Esophagus (tissue), 2 donors: Measurements from ENCODE around the gene EMP1. TPM values are rescaled to one million over a fixed set of nuclear protein-coding genes. Genes with fewer than 3 reads are reported as not detected.
A peak's percentile ranks its signal among the peaks of the same experiment; 100 is the strongest.

Experiments used
- H3K27ac ChIP-seq, 2 donors: one replicate each; pipeline ENCODE4 v1.5.1; 2013; ENCODE audit warnings: low read depth in 2 of 2, mild to moderate bottlenecking in 2 of 2, inconsistent platforms in 1 of 2, low read length in 1 of 2, moderate library complexity in 1 of 2
- H3K27me3 ChIP-seq, 2 donors: one replicate each; pipeline ENCODE4 v1.6.1; 2013; ENCODE audit warnings: low read length in 2 of 2, control low read depth in 1 of 2, mild to moderate bottlenecking in 1 of 2; ENCODE audit not compliant: insufficient read depth in 2 of 2, control insufficient read depth in 1 of 2
- H3K36me3 ChIP-seq, 2 donors: one replicate each; pipeline ENCODE4 v1.6.1; 2013; ENCODE audit warnings: low read length in 1 of 2; ENCODE audit not compliant: control insufficient read depth in 2 of 2, insufficient read depth in 2 of 2
- H3K4me1 ChIP-seq, 2 donors: one replicate each; pipeline ENCODE4 v1.6.1; 2013; ENCODE audit warnings: low read length in 1 of 2; ENCODE audit not compliant: control insufficient read depth in 2 of 2, insufficient read depth in 2 of 2
- H3K4me3 ChIP-seq, 2 donors: one replicate each; pipeline ENCODE4 v1.5.1; 2013; ENCODE audit warnings: low read length in 2 of 2, mild to moderate bottlenecking in 2 of 2, low read depth in 1 of 2, moderate library complexity in 1 of 2
- H3K9me3 ChIP-seq, 2 donors: one replicate each; pipeline ENCODE4 v1.6.1; 2013; ENCODE audit warnings: mild to moderate bottlenecking in 2 of 2, low read depth in 1 of 2, low read length in 1 of 2, moderate library complexity in 1 of 2; ENCODE audit not compliant: control insufficient read depth in 2 of 2, insufficient read depth in 1 of 2
- WGBS, 2 donors: extraction: QIAGEN DNeasy Blood & Tissue Kit; methylation state at CpG; one replicate each; pipeline ENCODE4 v1.1.7; 2013; 5-methylcytosine and 5-hydroxymethylcytosine counted together
- polyA plus RNA-seq, 2 donors: library from polyadenylated mRNA; stranded (reverse); fragments of 200-250 nt; gene quantifications; one replicate each; pipeline ENCODE4 v1.2.3, GENCODE V29; 2013
- donor health status: healthy with polysubstance abuse.
- donor health status: Bipolar disorder and iron deficiency.

The EMP1 gene
- polyA plus RNA-seq, 2 donors, result 1,597 to 1,599 TPM

- peak overlapping the region; percentile 75 to 76 for H3K27ac ChIP-seq
- no peaks in the 10 kb centered on the region for H3K27me3 ChIP-seq
- no peaks in the 10 kb centered on the region for H3K9me3 ChIP-seq
- H3K4me3 ChIP-seq, result peak overlapping the region; percentile 11 to 85
- WGBS, 2 donors, result 72 to 80% methylated on average over 8 of the region's 8 CpGs
- H3K36me3 ChIP-seq, result peaks cover 0 to 4% of the 10 kb centered on the region in 2 donors
- H3K4me1 ChIP-seq, result peaks cover 3 to 7% of the 10 kb centered on the region in 2 donors
Observed at GRCh38 chr12:13200841-13201240, 4.3 kb downstream of the EMP1 start.

- peak overlapping the region in 1 of 2 donors; percentile 85 for H3K4me3 ChIP-seq
- WGBS, 2 donors, result 31 to 42% methylated on average over 16 of the region's 16 CpGs
- no peaks in the 10 kb centered on the region for H3K9me3 ChIP-seq
- H3K36me3 ChIP-seq, result peaks cover 0 to 4% of the 10 kb centered on the region in 2 donors
- H3K27ac ChIP-seq, result peak overlapping the region; percentile 75 to 88
- H3K27me3 ChIP-seq, result no peaks in the 10 kb centered on the region
- H3K4me1 ChIP-seq, result peaks cover 0 to 7% of the 10 kb centered on the region in 2 donors
Observed at GRCh38 chr12:13203034-13203922, 6.8 kb downstream of the EMP1 start.

- H3K27ac ChIP-seq, result peak overlapping the region in 1 of 2 donors; percentile 61
- WGBS, 2 donors, result 62 to 69% methylated on average over 12 of the region's 12 CpGs
- peaks cover 3 to 4% of the 10 kb centered on the region in 2 donors for H3K36me3 ChIP-seq
Observed at GRCh38 chr12:13204428-13204827, 7.9 kb downstream of the EMP1 start.

GRCh38 chr12:13205809-13206559 is 9.5 kb downstream of the EMP1 start:
- WGBS, 2 donors, result 44 to 57% methylated on average over 3 of the region's 3 CpGs
- H3K4me1 ChIP-seq, result peaks cover 0 to 6% of the 10 kb centered on the region in 2 donors
- no peak overlapping the region for H3K4me3 ChIP-seq

More at GRCh38 chr12:13204428-13204827, 7.9 kb downstream of the EMP1 start:
- H3K4me3 ChIP-seq, result no peak overlapping the region
- no peaks in the 10 kb centered on the region for H3K27me3 ChIP-seq
- H3K4me1 ChIP-seq, result peaks cover 0 to 6% of the 10 kb centered on the region in 2 donors
- H3K9me3 ChIP-seq, result no peaks in the 10 kb centered on the region

GRCh38 chr12:13206560-13206897 is 10.0 kb downstream of the EMP1 start:
- no peaks in the 10 kb centered on the region for H3K9me3 ChIP-seq
- WGBS, 2 donors, result 68 to 79% methylated on average over 1 of the region's 1 CpG
- H3K27ac ChIP-seq, result no peak overlapping the region
- H3K27me3 ChIP-seq, result no peaks in the 10 kb centered on the region
- no peak overlapping the region for H3K4me3 ChIP-seq
- H3K4me1 ChIP-seq, result peaks cover 0 to 6% of the 10 kb centered on the region in 2 donors
- H3K36me3 ChIP-seq, result peaks cover 2 to 5% of the 10 kb centered on the region in 2 donors

More at GRCh38 chr12:13205809-13206559, 9.5 kb downstream of the EMP1 start:
- no peaks in the 10 kb centered on the region for H3K27me3 ChIP-seq
- H3K36me3 ChIP-seq, result peaks cover 2 to 5% of the 10 kb centered on the region in 2 donors
- peak overlapping the region; percentile 47 to 57 for H3K27ac ChIP-seq
- no peaks in the 10 kb centered on the region for H3K9me3 ChIP-seq

GRCh38 chr12:13208533-13209435 is 12.3 kb downstream of the EMP1 start:
- Histone ChIP-seq H3K27me3 (no peaks in the 10 kb centered on the region), H3K9me3 (no peaks in the 10 kb centered on the region), H3K4me1 (peaks cover 0 to 5% of the 10 kb centered on the region in 2 donors), H3K36me3 (peaks cover 10 to 11% of the 10 kb centered on the region in 2 donors), H3K27ac (peak overlapping the region; percentile 11 to 80), H3K4me3 (no peak overlapping the region)
- WGBS, 2 donors, result 69% methylated on average over 9 of the region's 9 CpGs

GRCh38 chr12:13209436-13210235 is 13.1 kb downstream of the EMP1 start:
- no peak overlapping the region for H3K4me3 ChIP-seq
- H3K27me3 ChIP-seq, result no peaks in the 10 kb centered on the region
- peaks cover 11% of the 10 kb centered on the region in 2 donors for H3K36me3 ChIP-seq
- WGBS, 2 donors, result 59 to 64% methylated on average over 7 of the region's 7 CpGs
- H3K27ac ChIP-seq, result peak overlapping the region in 1 of 2 donors; percentile 47
- peaks cover 0 to 5% of the 10 kb centered on the region in 2 donors for H3K4me1 ChIP-seq
- no peaks in the 10 kb centered on the region for H3K9me3 ChIP-seq

- peaks cover 0 to 5% of the 10 kb centered on the region in 2 donors for H3K4me1 ChIP-seq
- H3K9me3 ChIP-seq, result no peaks in the 10 kb centered on the region
- no peak overlapping the region for H3K4me3 ChIP-seq
- 77 to 78% methylated on average over 4 of the region's 4 CpGs for WGBS, 2 donors
- H3K27me3 ChIP-seq, result no peaks in the 10 kb centered on the region
- peak overlapping the region in 1 of 2 donors; percentile 19 for H3K27ac ChIP-seq
- peaks cover 14 to 16% of the 10 kb centered on the region in 2 donors for H3K36me3 ChIP-seq
Observed at GRCh38 chr12:13210236-13211190, 14.0 kb downstream of the EMP1 start.
